Cardiac muscle cell (in vitro differentiated cells and primary cell): ENCODE results near the gene ARID4A. TPM values are rescaled to one million over a fixed set of nuclear protein-coding genes. Genes with fewer than 3 reads are reported as not detected.
"Not testable (repeated sequence)": the region's sequence is repeated elsewhere in the genome, so short reads cannot be mapped to it uniquely, and the experiment has no call there.

Experiments
- DNase-seq, 2 donors: peaks; one replicate each; pipeline versions ENCODE4 v3.0.0 to v3.0.0-alpha.2; 2010 to 2017; ENCODE audit warnings: low read depth in 1 of 2, low spot score in 1 of 2
- H3K27ac ChIP-seq: fragments of 200-600 bp; sonication (generic); 2 replicates; pipeline ENCODE4 v1.5.1; 2016
- H3K27me3 ChIP-seq: fragments of 200-600 bp; sonication (generic); 2 replicates; pipeline ENCODE4 v1.6.0; 2016; ENCODE audit warnings: control low read depth
- H3K36me3 ChIP-seq: fragments of 200-600 bp; sonication (generic); 2 replicates; pipeline ENCODE4 v1.5.1; 2016; ENCODE audit warnings: control low read depth
- H3K4me1 ChIP-seq: fragments of 200-600 bp; sonication (generic); 2 replicates; pipeline ENCODE4 v1.8.1; 2017; ENCODE audit warnings: low read depth, mild to moderate bottlenecking, mixed run types
- H3K4me3 ChIP-seq: fragments of 200-600 bp; sonication (generic); 2 replicates; pipeline ENCODE4 v1.5.1; 2016; ENCODE audit warnings: mild to moderate bottlenecking
- H3K9me3 ChIP-seq: fragments of 200-600 bp; sonication (generic); 2 replicates; pipeline ENCODE4 v1.5.1; 2017; ENCODE audit warnings: low read depth, mild to moderate bottlenecking, control low read depth
- CTCF ChIP-seq: IDR thresholded peaks from 2 replicates; pipeline ENCODE4 v1.5.1; 2012; ENCODE audit warnings: low read depth, mild to moderate bottlenecking, low read length
- polyA plus RNA-seq: library from polyadenylated mRNA; unstranded; fragments of >200 nt; fragmentation: Nextera tagmentation; extraction: Ambion mirVana; gene quantifications from 2 replicates; pipeline ENCODE4 v1.2.1, GENCODE V29; 2016
- total RNA-seq: library from RNA; depleted of rRNA; stranded (reverse); fragments of >200 nt; gene quantifications from 2 replicates; pipeline ENCODE4 v1.2.3, GENCODE V29; 2016

Gene ARID4A
- total and polyA plus RNA-seq, 2 experiments from 2014 or later = 14.7 to 27.0 TPM

- TF ChIP-seq CTCF = no peak
- Histone ChIP-seq H3K4me3 (no peak overlapping the region), H3K36me3 (peaks cover 38% of the 10 kb centered on the region), H3K27ac (no peak overlapping the region), H3K27me3 (no peaks in the 10 kb centered on the region), H3K4me1 (no peaks in the 10 kb centered on the region), H3K9me3 (no peaks in the 10 kb centered on the region)
- DNase-seq = no peak
Measured at GRCh38 chr14:58408681-58409215, 110.4 kb downstream of the ARID4A start.

- Histone ChIP-seq H3K27me3 (no peaks in the 10 kb centered on the region), H3K27ac (no peak overlapping the region), H3K9me3 (no peaks in the 10 kb centered on the region), H3K4me3 (no peak overlapping the region), H3K36me3 (peaks cover 24% of the 10 kb centered on the region), H3K4me1 (peaks cover 3% of the 10 kb centered on the region)
- no peak for TF ChIP-seq CTCF
- DNase-seq = peak in 1 of 2 donors; percentile 4
Measured at GRCh38 chr14:58414845-58415244, 116.5 kb downstream of the ARID4A start.

GRCh38 chr14:58415636-58416547 lies 117.5 kb downstream of the ARID4A start:
- H3K27ac ChIP-seq = no peak overlapping the region
- peaks cover 17% of the 10 kb centered on the region for H3K36me3 ChIP-seq
- H3K27me3 ChIP-seq = no peaks in the 10 kb centered on the region
- H3K9me3 ChIP-seq = no peaks in the 10 kb centered on the region
- H3K4me1 ChIP-seq = peaks cover 3% of the 10 kb centered on the region
- no peak for TF ChIP-seq CTCF
- no peak for DNase-seq
- H3K4me3 ChIP-seq = no peak overlapping the region

- not testable (repeated sequence) for H3K36me3 ChIP-seq, H3K4me3 ChIP-seq, H3K9me3 ChIP-seq, H3K27ac ChIP-seq, H3K27me3 ChIP-seq, H3K4me1 ChIP-seq, DNase-seq
Measured at GRCh38 chr14:58416934-58417333, 118.6 kb downstream of the ARID4A start.

Other genes with a start within 250 kb of the ARID4A start
- 28.5 and 64.6 TPM in 2 replicates for gene ARMH4, start 146.3 kb upstream of the ARID4A start, total RNA-seq
- gene ARMH4, start 146.3 kb upstream of the ARID4A start, polyA plus RNA-seq = 48.6 and 78.1 TPM in 2 replicates
- 90.8 and 101 TPM in 2 replicates for gene ACTR10, start 98.4 kb upstream of the ARID4A start, total RNA-seq
- 214 and 244 TPM in 2 replicates for gene ACTR10, start 98.4 kb upstream of the ARID4A start, polyA plus RNA-seq
- gene PSMA3, start 53.7 kb upstream of the ARID4A start, total RNA-seq = 74.0 and 102 TPM in 2 replicates
- gene PSMA3, start 53.7 kb upstream of the ARID4A start, polyA plus RNA-seq = 235 and 279 TPM in 2 replicates
- not detected in 2 replicates for gene TOMM20L, start 97.4 kb downstream of the ARID4A start, total RNA-seq
- not detected in 2 replicates for gene TOMM20L, start 97.4 kb downstream of the ARID4A start, polyA plus RNA-seq
- gene TIMM9, start 129.0 kb downstream of the ARID4A start, total RNA-seq = 43.0 and 50.1 TPM in 2 replicates
- 75.3 and 77.3 TPM in 2 replicates for gene TIMM9, start 129.0 kb downstream of the ARID4A start, polyA plus RNA-seq
- gene KIAA0586, start 129.2 kb downstream of the ARID4A start, total RNA-seq = 13.6 and 18.9 TPM in 2 replicates
- gene KIAA0586, start 129.2 kb downstream of the ARID4A start, polyA plus RNA-seq = 8.3 and 17.9 TPM in 2 replicates